Activated CD8-positive, alpha-beta T cell treated with anti-CD3 and anti-CD28 coated beads, Interleukin-2, amount 10 ng/mL, durations not matched to agents 7 days and 5 days (primary cell): ENCODE results near the gene TPPP. TPM values are rescaled to one million over a fixed set of nuclear protein-coding genes. Genes with fewer than 3 reads are reported as not detected.

ENCODE experiments used
- ATAC-seq: fragments of 150-1000 bp; cut with Tn5 transposase; one replicate; pipeline ENCODE4 v1.10.0; 2021; ENCODE audit warnings: moderate library complexity
- CTCF ChIA-PET: fragments of 350-600 bp; sonication (Branson Sonifier 250); formaldehyde crosslinking; loops from one replicate; lab custom pipeline; 2021; ENCODE audit warnings: antibody characterized with exemption; lab: Charles Lee
- POLR2A ChIA-PET: fragments of 350-600 bp; sonication (Branson Sonifier 250); formaldehyde crosslinking; loops from one replicate; lab custom pipeline; 2021; ENCODE audit warnings: antibody characterized with exemption; lab: Charles Lee
- DNase-seq: peaks from one replicate; pipeline ENCODE4 v3.0.0-alpha.2; 2020
- H3K27ac Mint-ChIP-seq: one replicate; pipeline ENCODE4 v1.8.0; 2021; ENCODE audit warnings: mild to moderate bottlenecking, mixed read lengths
- H3K27me3 Mint-ChIP-seq: one replicate; pipeline ENCODE4 v1.8.0; 2021; ENCODE audit warnings: low read depth, mixed read lengths
- H3K36me3 Mint-ChIP-seq: one replicate; pipeline ENCODE4 v1.8.0; 2021; ENCODE audit warnings: low read depth, mixed read lengths
- H3K4me1 Mint-ChIP-seq: one replicate; pipeline ENCODE4 v1.8.0; 2021; ENCODE audit warnings: low read depth, mixed read lengths
- H3K4me3 Mint-ChIP-seq: one replicate; pipeline ENCODE4 v1.8.0; 2021; ENCODE audit warnings: mild to moderate bottlenecking, mixed read lengths
- H3K9me3 Mint-ChIP-seq: one replicate; pipeline ENCODE4 v1.8.0; 2022; ENCODE audit warnings: mixed read lengths; ENCODE audit not compliant: insufficient read depth
- total RNA-seq, 2 experiments: library from RNA; stranded (reverse); gene quantifications; one replicate each; pipeline ENCODE4 v1.2.3, GENCODE V29; 2021

The TPPP gene
- total RNA-seq, 2 experiments from 2014 or later: 0.08 TPM; not detected in 1

DNA sequence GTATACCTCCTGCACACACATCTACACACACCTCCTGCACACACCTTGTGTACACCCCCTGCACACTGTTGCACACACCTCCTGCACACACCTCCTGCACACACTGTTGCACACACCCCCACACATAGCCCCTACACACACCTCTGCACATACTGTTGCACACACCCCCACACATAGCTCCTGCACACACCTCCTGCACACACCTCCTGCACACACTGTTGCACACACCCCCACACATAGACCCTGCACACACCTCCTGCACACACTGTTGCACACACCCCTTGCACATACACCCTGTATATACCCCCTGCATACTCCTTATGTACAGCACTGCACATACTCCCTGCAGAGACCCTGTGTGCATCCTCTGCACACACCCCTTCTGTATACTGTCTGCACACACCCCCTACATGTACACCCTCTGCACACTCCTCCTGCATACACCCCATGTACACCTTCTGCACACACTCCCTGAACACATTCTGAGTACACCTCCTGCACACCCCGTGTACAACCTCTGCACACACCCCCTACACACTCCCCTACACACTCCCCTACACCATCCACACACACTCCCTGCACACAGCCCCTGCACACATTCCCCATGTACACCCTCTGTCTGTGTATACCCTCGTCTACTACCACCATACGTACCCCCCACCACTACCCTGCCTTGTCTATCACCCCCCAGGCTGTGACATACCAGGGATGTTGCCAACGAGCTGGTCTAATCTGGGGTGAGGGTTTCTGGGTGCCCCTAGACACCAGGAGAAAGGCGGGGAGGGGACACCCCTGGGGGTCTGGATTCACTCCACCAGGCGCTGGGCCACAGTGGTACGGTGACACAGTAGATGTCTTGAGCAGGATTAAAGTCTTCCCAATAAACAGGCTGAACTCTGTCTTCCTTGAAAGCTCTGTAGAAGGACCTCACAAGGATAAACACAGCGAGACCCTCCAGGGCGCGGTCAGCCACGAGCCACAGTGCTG, 82.1 kb downstream of the TPPP start:
- no peak for DNase-seq
- H3K36me3 Mint-ChIP-seq: peaks cover 28% of the 10 kb centered on the region
- H3K4me3 Mint-ChIP-seq: peak overlapping the region; percentile 64
- H3K4me1 Mint-ChIP-seq: peaks cover 45% of the 10 kb centered on the region
- peaks cover 5% of the 10 kb centered on the region for H3K27me3 Mint-ChIP-seq
- ChIA-PET POLR2A (no interaction called here), CTCF (no interaction called here)
- H3K27ac Mint-ChIP-seq: peak overlapping the region; percentile 52
- peaks cover 10% of the 10 kb centered on the region for H3K9me3 Mint-ChIP-seq
- no peak for ATAC-seq

DNA sequence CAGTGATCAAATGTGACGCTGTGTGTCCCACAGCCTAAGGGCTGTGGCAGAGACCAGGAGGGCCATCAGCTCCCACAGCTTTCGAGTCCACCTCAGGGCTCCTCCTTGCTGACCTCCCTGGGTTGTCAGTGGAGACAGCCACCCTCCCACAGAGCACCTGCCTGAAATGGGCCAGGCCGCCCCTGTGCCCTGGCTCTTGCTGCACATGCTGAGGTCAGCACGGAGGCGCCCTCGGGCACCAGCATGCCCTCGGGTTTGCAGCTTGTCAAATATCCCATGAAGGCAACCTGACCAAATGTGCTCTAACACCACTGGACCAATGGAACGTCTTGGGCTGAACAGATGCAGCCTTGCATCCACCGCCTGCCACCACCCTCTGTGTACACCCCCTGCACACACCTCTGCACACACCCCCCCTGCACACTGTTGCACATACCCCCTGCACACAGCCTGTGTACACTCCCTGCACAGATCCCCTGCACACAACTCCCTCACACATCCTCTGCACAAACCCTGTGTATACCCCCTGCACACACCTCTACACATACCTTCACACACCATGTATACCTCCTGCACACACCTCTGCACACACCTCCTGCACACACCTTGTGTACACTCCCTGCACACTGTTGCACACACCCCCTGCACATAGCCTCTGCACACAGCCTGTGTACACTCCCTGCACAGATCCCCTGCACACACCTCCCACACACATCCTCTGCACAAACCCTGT, 83.0 kb downstream of the TPPP start:
- Mint-ChIP-seq H3K27ac (no peak overlapping the region), H3K4me1 (peaks cover 38% of the 10 kb centered on the region), H3K36me3 (peaks cover 20% of the 10 kb centered on the region), H3K27me3 (peaks cover 5% of the 10 kb centered on the region), H3K9me3 (peaks cover 10% of the 10 kb centered on the region), H3K4me3 (no peak overlapping the region)
- ATAC-seq (no peak), DNase-seq (no peak)
- POLR2A ChIA-PET: no interaction called here
- CTCF ChIA-PET: no interaction called here

Other genes starting within 250 kb of the TPPP start
- gene SLC9A3, start 168.9 kb downstream of the TPPP start, total RNA-seq: 1 to 10 TPM; 1.6 to 1.9 TPM
- gene CEP72, start 81.0 kb downstream of the TPPP start, total RNA-seq: 10 to 100 TPM; 34.4 to 38.6 TPM
- gene ZDHHC11B, start 91.4 kb upstream of the TPPP start, total RNA-seq: under 1 TPM in 1 of 2 experiments, not detected in 1; 0.10 TPM
- 10 to 100 TPM; 11.9 to 17.0 TPM for gene ZDHHC11, start 157.6 kb upstream of the TPPP start, total RNA-seq
- gene BRD9, start 199.4 kb upstream of the TPPP start, total RNA-seq: 10 to 100 TPM; 58.9 to 60.7 TPM
- 10 to 100 TPM; 38.6 to 42.6 TPM for gene TRIP13, start 199.5 kb upstream of the TPPP start, total RNA-seq